Prostate gland (tissue), 2 donors: ENCODE measurements around the gene KDM4B. TPM values are rescaled to one million over a fixed set of nuclear protein-coding genes. Genes with fewer than 3 reads are reported as not detected.
"Not testable (repeated sequence)": the region's sequence is repeated elsewhere in the genome, so short reads cannot be mapped to it uniquely, and the experiment has no call there.

Source experiments
- DNase-seq: peaks from one replicate; pipeline ENCODE4 v3.0.0-alpha.2; 2019; ENCODE audit warnings: low spot score
- H3K27ac ChIP-seq, 2 donors: fragments of 200-600 bp; sonication (generic); 2 replicates each; pipeline ENCODE4 v1.5.1; 2017 to 2019
- H3K27me3 ChIP-seq: fragments of 200-600 bp; sonication (generic); replicated peaks from 2 replicates; pipeline ENCODE4 v1.5.1; 2019; ENCODE audit not compliant: insufficient read depth
- H3K36me3 ChIP-seq, 2 donors: fragments of 200-600 bp; sonication (generic); 1 replicate in 1 of 2; 2 replicates in 1 of 2; pipeline versions ENCODE4 v1.5.1 to v1.8.1; 2017 to 2019
- H3K4me1 ChIP-seq: fragments of 200-600 bp; sonication (generic); replicated peaks from 2 replicates; pipeline ENCODE4 v1.5.1; 2019
- H3K4me3 ChIP-seq, 2 donors: fragments of 200-600 bp; sonication (generic); 2 replicates each; pipeline ENCODE4 v1.5.1; 2017 to 2019
- H3K9me3 ChIP-seq: fragments of 200-600 bp; sonication (generic); 2 replicates; pipeline ENCODE4 v1.5.1; 2017
- CTCF ChIP-seq, 4 experiments: fragments of 200-600 bp in 2 of 4; fragments of 450-650 bp in 2 of 4; sonication (generic) in 2 of 4; IDR thresholded peaks; 1 replicate in 3 of 4; 2 replicates in 1 of 4; pipeline ENCODE4 v1.5.1; 2016 to 2019; ENCODE audit warnings: antibody characterized with exemption in 4 of 4, mild to moderate bottlenecking in 2 of 4, moderate library complexity in 2 of 4
- POLR2A ChIP-seq: fragments of 450-650 bp; IDR thresholded peaks from one replicate; pipeline ENCODE4 v1.6.1; 2016; ENCODE audit warnings: antibody characterized with exemption, mild to moderate bottlenecking
- POLR2AphosphoS5 ChIP-seq: sonication (generic); formaldehyde crosslinking; IDR thresholded peaks from one replicate; pipeline ENCODE4 v1.6.1; 2017; ENCODE audit warnings: antibody characterized with exemption
- WGBS: methylation state at CpG from one replicate; pipeline ENCODE4 v1.1.5; 2018; 5-methylcytosine and 5-hydroxymethylcytosine counted together
- intact Hi-C: fragments of 100-400 bp; cut with DNase I; formaldehyde crosslinking; loops from one replicate; pipeline ENCODE4 v1.14.2; 2022
- total RNA-seq, 2 donors: library from RNA; depleted of rRNA; stranded (reverse); fragments of >200 nt; gene quantifications; one replicate each; pipeline ENCODE4 v1.1.0, GENCODE V29; 2016

The KDM4B gene
- total RNA-seq, 2 donors from 2014 or later, result 74.6 to 136 TPM

- H3K27me3 ChIP-seq, result no peaks in the 10 kb centered on the region
- intact Hi-C loops, result no loop called here
- H3K9me3 ChIP-seq, result no peaks in the 10 kb centered on the region
- H3K27ac ChIP-seq, result peak overlapping the region in 1 of 2 donors; percentile 30
- no peaks in the 10 kb centered on the region for H3K4me1 ChIP-seq
- DNase-seq, result peak; percentile 68
- WGBS, result 82% methylated on average over 7 of the region's 7 CpGs
- H3K36me3 ChIP-seq, result no peaks in the 10 kb centered on the region
- TF ChIP-seq POLR2A (no peak), POLR2AphosphoS5 (peak; percentile 82)
- no peak overlapping the region for H3K4me3 ChIP-seq
These were observed 29.4 kb upstream of the KDM4B start for GRCh38 chr19:4939466-4939865.

- H3K36me3 ChIP-seq, H3K9me3 ChIP-seq, DNase-seq, intact Hi-C loops, H3K4me3 ChIP-seq, H3K4me1 ChIP-seq, H3K27me3 ChIP-seq, H3K27ac ChIP-seq: not testable (repeated sequence)
- 95% methylated on average over 34 of the region's 35 CpGs for whole genome bisulfite sequencing
These were observed 27.2 kb upstream of the KDM4B start for GRCh38 chr19:4941638-4942169.

GRCh38 chr19:4950650-4951049, 18.3 kb upstream of the KDM4B start:
- DNase-seq, H3K4me1 ChIP-seq, H3K9me3 ChIP-seq, H3K27ac ChIP-seq, intact Hi-C loops, H3K36me3 ChIP-seq, H3K27me3 ChIP-seq, H3K4me3 ChIP-seq: not testable (repeated sequence)
- WGBS, result 89% methylated on average over 23 of the region's 23 CpGs

GRCh38 chr19:4951656-4952055, 17.3 kb upstream of the KDM4B start:
- Histone ChIP-seq H3K36me3 (no peaks in the 10 kb centered on the region), H3K27me3 (no peaks in the 10 kb centered on the region), H3K4me1 (no peaks in the 10 kb centered on the region), H3K27ac (no peak overlapping the region), H3K9me3 (no peaks in the 10 kb centered on the region), H3K4me3 (no peak overlapping the region)
- DNase-seq, result no peak
- WGBS, result 76% methylated on average over 11 of the region's 11 CpGs
- intact Hi-C loops, result no loop called here
- TF ChIP-seq POLR2A (no peak), POLR2AphosphoS5 (no peak), CTCF (IDR thresholded peaks at IDR 0.05) (no peak)

GRCh38 chr19:4952945-4953344, 16.0 kb upstream of the KDM4B start:
- 90% methylated on average over 18 of the region's 18 CpGs for WGBS
- H3K27ac ChIP-seq, result no peak overlapping the region
- H3K4me1 ChIP-seq, result no peaks in the 10 kb centered on the region
- H3K27me3 ChIP-seq, result no peaks in the 10 kb centered on the region
- H3K4me3 ChIP-seq, result no peak overlapping the region
- intact Hi-C loops, result no loop called here
- H3K9me3 ChIP-seq, result no peaks in the 10 kb centered on the region
- TF ChIP-seq CTCF (IDR thresholded peaks at IDR 0.05), result no peak
- no peak for TF ChIP-seq POLR2A
- no peak for TF ChIP-seq POLR2AphosphoS5
- no peak for DNase-seq
- H3K36me3 ChIP-seq, result no peaks in the 10 kb centered on the region

- DNase-seq, H3K27ac ChIP-seq, H3K4me1 ChIP-seq, intact Hi-C loops, H3K36me3 ChIP-seq, H3K27me3 ChIP-seq, H3K4me3 ChIP-seq, H3K9me3 ChIP-seq: not testable (repeated sequence)
- 89% methylated on average over 40 of the region's 46 CpGs for WGBS
These were observed 14.4 kb upstream of the KDM4B start for GRCh38 chr19:4954320-4955149.

GRCh38 chr19:4955274-4955673, 13.6 kb upstream of the KDM4B start:
- Histone ChIP-seq H3K9me3 (no peaks in the 10 kb centered on the region), H3K4me3 (no peak overlapping the region), H3K27ac (no peak overlapping the region), H3K27me3 (no peaks in the 10 kb centered on the region), H3K4me1 (no peaks in the 10 kb centered on the region), H3K36me3 (no peaks in the 10 kb centered on the region)
- DNase-seq, result no peak
- intact Hi-C loops, result no loop called here
- no peak for TF ChIP-seq CTCF (IDR thresholded peaks at IDR 0.05)
- no peak for TF ChIP-seq POLR2AphosphoS5
- WGBS, result 94% methylated on average over 10 of the region's 10 CpGs
